Ramos (cell line): ENCODE data around the gene C20orf144.
"Not testable (repeated sequence)": the region's sequence is repeated elsewhere in the genome, so short reads cannot be mapped to it uniquely, and the experiment has no call there.

Experiments
- in situ Hi-C: fragments of 300-500 bp; cut with MboI; formaldehyde crosslinking; loops from one replicate; pipeline ENCODE4 v1.14.3; 2022; ENCODE audit warnings: low sequenced_read_pairs; ENCODE audit not compliant: unreplicated experiment

Gene C20orf144

GRCh38 chr20:33687993-33688937 is 26.1 kb downstream of the C20orf144 start:
- in situ Hi-C loops: no loop called here

GRCh38 chr20:33688938-33689424 is 26.9 kb downstream of the C20orf144 start:
- in situ Hi-C loops: no loop called here

- in situ Hi-C loops: no loop called here
Measured at GRCh38 chr20:33689493-33689892, 27.4 kb downstream of the C20orf144 start.

- in situ Hi-C loops: no loop called here
Measured at GRCh38 chr20:33689973-33690372, 27.8 kb downstream of the C20orf144 start.

- in situ Hi-C loops: no loop called here
Measured at GRCh38 chr20:33693289-33693688, 31.2 kb downstream of the C20orf144 start.

GRCh38 chr20:33693741-33694638 is 31.9 kb downstream of the C20orf144 start:
- in situ Hi-C loops: no loop called here

GRCh38 chr20:33694639-33695012 is 32.5 kb downstream of the C20orf144 start:
- in situ Hi-C loops: no loop called here

GRCh38 chr20:33696448-33696847 is 34.3 kb downstream of the C20orf144 start:
- in situ Hi-C loops: no loop called here

- in situ Hi-C loops: no loop called here
Measured at GRCh38 chr20:33697129-33697528, 35.0 kb downstream of the C20orf144 start.

- in situ Hi-C loops: not testable (repeated sequence)
Measured at GRCh38 chr20:33698966-33699365, 36.8 kb downstream of the C20orf144 start.

GRCh38 chr20:33700696-33701441 is 38.7 kb downstream of the C20orf144 start:
- in situ Hi-C loops: not testable (repeated sequence)

GRCh38 chr20:33701629-33702450 is 39.7 kb downstream of the C20orf144 start:
- in situ Hi-C loops: no loop called here

GRCh38 chr20:33702861-33703260 is 40.7 kb downstream of the C20orf144 start:
- in situ Hi-C loops: no loop called here

GRCh38 chr20:33703498-33704137 is 41.5 kb downstream of the C20orf144 start:
- in situ Hi-C loops: no loop called here

- in situ Hi-C loops: no loop called here
Measured at GRCh38 chr20:33704197-33704924, 42.2 kb downstream of the C20orf144 start.

- in situ Hi-C loops: no loop called here
Measured at GRCh38 chr20:33707668-33708067, 45.5 kb downstream of the C20orf144 start.

- in situ Hi-C loops: no loop called here
Measured at GRCh38 chr20:33709398-33709797, 47.3 kb downstream of the C20orf144 start.

GRCh38 chr20:33709905-33710541 is 47.9 kb downstream of the C20orf144 start:
- in situ Hi-C loops: no loop called here
